NOMO-1 (cell line): ENCODE data around the gene ZNF438.
"Not testable (repeated sequence)": the region's sequence is repeated elsewhere in the genome, so short reads cannot be mapped to it uniquely, and the experiment has no call there.

Experiments
- DNase-seq, 2 experiments: peaks; one replicate each; lab custom pipeline; 2025; ENCODE audit not compliant: unreplicated experiment in 2 of 2; lab: John Stamatoyannopoulos, UW

Gene ZNF438

GRCh38 chr10:30816159-30816819 is 215.4 kb downstream of the ZNF438 start:
- no peak for DNase-seq

DNA sequence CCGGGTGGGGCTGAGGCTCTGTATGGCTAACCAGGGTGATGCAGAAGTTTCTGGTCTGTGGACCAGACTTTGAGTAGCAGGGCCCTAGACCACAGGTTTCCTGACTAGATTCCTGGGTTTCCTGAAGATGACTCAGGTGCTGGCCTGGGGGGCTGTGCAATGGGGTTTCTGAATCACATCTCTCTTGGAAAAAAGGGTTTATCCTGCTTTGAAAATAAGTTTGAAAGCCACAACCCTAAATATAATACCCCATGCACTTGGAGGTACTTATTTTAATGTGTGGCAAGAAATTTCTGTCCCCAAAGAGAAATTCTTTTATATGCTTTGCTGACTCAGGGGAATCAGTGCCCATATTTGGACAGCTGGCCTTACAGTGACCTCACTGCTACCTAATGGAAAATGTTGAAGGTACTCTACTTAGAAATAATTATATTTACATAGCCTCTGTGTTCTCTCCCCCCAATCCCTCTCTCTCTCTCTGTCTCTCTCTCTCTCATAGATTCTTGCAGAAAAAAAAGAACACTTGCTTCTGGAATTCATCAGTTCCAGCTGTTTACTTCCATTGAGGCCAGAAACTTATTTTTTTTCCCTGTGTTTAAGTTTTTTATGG is 217.7 kb downstream of the ZNF438 start:
- peak in 1 of 2 experiments; percentile 8 for DNase-seq

GRCh38 chr10:30812018-30812851 is 219.4 kb downstream of the ZNF438 start:
- DNase-seq = peak in 1 of 2 experiments; percentile 4

- DNase-seq = no peak
Measured at GRCh38 chr10:30811276-30812017, 220.2 kb downstream of the ZNF438 start.

- DNase-seq = no peak
Measured at GRCh38 chr10:30810416-30810815, 221.2 kb downstream of the ZNF438 start.

DNA sequence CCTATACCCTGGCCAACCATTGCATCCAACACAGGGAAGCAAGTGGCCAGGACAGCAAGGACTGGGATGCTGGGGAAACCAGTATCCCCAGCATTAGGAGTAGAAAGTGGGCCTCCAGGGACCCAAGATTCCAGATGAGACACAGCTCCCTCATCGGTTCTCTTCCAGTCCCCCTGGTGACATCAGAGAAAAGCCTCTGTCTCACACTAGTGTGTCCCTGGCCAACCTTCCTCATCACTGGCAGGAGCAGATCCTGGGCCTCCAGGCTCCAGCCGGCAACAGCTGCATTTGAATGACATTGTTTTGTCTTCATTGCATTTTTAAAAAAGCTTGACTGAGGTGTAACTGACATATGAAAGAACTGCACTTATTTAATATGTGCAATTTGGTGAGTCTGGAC is 224.8 kb downstream of the ZNF438 start:
- no peak for DNase-seq

GRCh38 chr10:30805061-30805460 is 226.6 kb downstream of the ZNF438 start:
- no peak for DNase-seq

- DNase-seq = no peak
Measured at GRCh38 chr10:30804478-30805055, 227.1 kb downstream of the ZNF438 start.

- DNase-seq = no peak
Measured at GRCh38 chr10:30803892-30804322, 227.8 kb downstream of the ZNF438 start.

DNA sequence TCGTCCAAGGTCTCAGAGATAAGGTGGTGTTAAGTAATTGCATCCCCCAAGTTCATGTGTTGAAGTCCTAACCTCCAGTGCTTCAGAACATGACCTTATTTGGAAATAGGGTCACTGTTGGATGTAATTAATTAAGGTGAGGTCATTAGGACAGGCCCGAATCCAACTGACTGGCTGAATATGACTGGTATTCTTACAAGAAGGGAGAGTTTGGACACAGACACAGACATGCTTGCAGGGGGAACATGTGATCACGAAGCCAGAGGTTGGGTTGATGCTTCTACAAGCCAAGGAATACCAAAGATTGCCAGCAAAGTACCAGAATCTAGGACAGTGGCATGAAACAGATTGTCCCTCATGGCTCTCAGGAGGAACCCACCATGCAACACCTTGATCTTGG is 228.6 kb downstream of the ZNF438 start:
- no peak for DNase-seq

DNA sequence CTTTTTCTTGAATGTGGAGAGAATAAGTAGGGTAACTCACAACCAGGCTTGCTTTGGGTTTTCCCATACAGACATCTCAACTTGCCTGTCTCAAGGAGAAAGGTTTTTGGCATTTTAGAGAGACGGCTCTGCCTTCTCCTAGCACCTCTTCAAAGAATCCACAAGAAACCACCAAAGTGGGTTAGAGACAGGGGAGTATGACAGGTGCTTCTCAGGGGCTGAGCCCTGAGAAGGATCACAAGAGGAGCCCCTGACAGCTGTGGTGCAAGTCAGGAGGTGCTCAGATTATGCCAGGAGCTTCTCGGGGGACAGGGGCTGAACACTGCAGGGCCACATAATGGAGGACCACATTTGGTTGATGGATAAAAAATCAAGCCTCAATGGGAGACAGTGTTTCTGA is 231.3 kb downstream of the ZNF438 start:
- DNase-seq = no peak

- no peak for DNase-seq
Measured at GRCh38 chr10:30798646-30799185, 232.9 kb downstream of the ZNF438 start.

- not testable (repeated sequence) for DNase-seq
Measured at GRCh38 chr10:30795024-30795423, 236.6 kb downstream of the ZNF438 start.
